Hepatocyte (in vitro differentiated cells): ENCODE measurements around the gene TANC2. TPM values are rescaled to one million over a fixed set of nuclear protein-coding genes. Genes with fewer than 3 reads are reported as not detected.
A peak's percentile ranks its signal among the peaks of the same experiment; 100 is the strongest.

ENCODE experiments used
- DNase-seq: peaks from one replicate; pipeline ENCODE4 v3.0.0-alpha.2; 2016; ENCODE audit warnings: low spot score
- H2AFZ ChIP-seq: fragments of 200-600 bp; sonication (generic); 2 replicates; pipeline ENCODE4 v1.6.0; 2016; ENCODE audit warnings: antibody characterized with exemption, mild to moderate bottlenecking
- H3K27ac ChIP-seq: fragments of 200-600 bp; sonication (generic); 2 replicates; pipeline ENCODE4 v1.5.1; 2016; ENCODE audit warnings: mild to moderate bottlenecking
- H3K27me3 ChIP-seq: fragments of 200-600 bp; sonication (generic); 2 replicates; pipeline ENCODE4 v1.6.1; 2016
- H3K36me3 ChIP-seq: fragments of 200-600 bp; sonication (generic); replicated peaks from 2 replicates; pipeline ENCODE4 v1.5.1; 2016; ENCODE audit warnings: low read depth; ENCODE audit not compliant: insufficient read depth
- H3K4me1 ChIP-seq: fragments of 200-600 bp; sonication (generic); 2 replicates; pipeline ENCODE4 v1.5.1; 2016; ENCODE audit warnings: mild to moderate bottlenecking, moderate library complexity; ENCODE audit not compliant: insufficient read depth
- H3K4me2 ChIP-seq: fragments of 200-600 bp; sonication (generic); 2 replicates; pipeline ENCODE4 v1.6.0; 2016
- H3K4me3 ChIP-seq: fragments of 200-600 bp; sonication (generic); 2 replicates; pipeline ENCODE4 v1.5.1; 2016; ENCODE audit warnings: mild to moderate bottlenecking
- H3K79me2 ChIP-seq: fragments of 200-600 bp; sonication (generic); 2 replicates; pipeline ENCODE4 v1.6.0; 2017; ENCODE audit warnings: mild to moderate bottlenecking
- H3K9me2 ChIP-seq: fragments of 200-600 bp; sonication (generic); replicated peaks from 2 replicates; pipeline ENCODE4 v1.6.0; 2017; ENCODE audit warnings: mild to moderate bottlenecking; ENCODE audit not compliant: insufficient read depth
- H3K9me3 ChIP-seq: fragments of 200-600 bp; sonication (generic); 2 replicates; pipeline ENCODE4 v1.5.1; 2016; ENCODE audit warnings: low read depth, mild to moderate bottlenecking
- H4K20me1 ChIP-seq: fragments of 200-600 bp; sonication (generic); 2 replicates; pipeline ENCODE4 v1.6.0; 2016; ENCODE audit warnings: mild to moderate bottlenecking; ENCODE audit not compliant: insufficient read depth, poor library complexity, severe bottlenecking
- CTCF ChIP-seq: fragments of 200-600 bp; sonication (generic); IDR thresholded peaks from 2 replicates; pipeline ENCODE4 v1.5.1; 2016; ENCODE audit warnings: antibody characterized with exemption, mild to moderate bottlenecking; ENCODE audit not compliant: poor library complexity
- EZH2 ChIP-seq: fragments of 200-600 bp; sonication (generic); IDR thresholded peaks from 2 replicates; pipeline ENCODE4 v1.6.1; 2016; ENCODE audit warnings: antibody characterized with exemption, mild to moderate bottlenecking, borderline replicate concordance
- EZH2phosphoT487 ChIP-seq: fragments of 200-600 bp; sonication (generic); IDR thresholded peaks from one replicate; pipeline ENCODE4 v1.6.1; 2018; ENCODE audit warnings: antibody characterized with exemption, mild to moderate bottlenecking, low read depth, moderate library complexity; ENCODE audit not compliant: unreplicated experiment, severe bottlenecking
- WGBS: methylation state at CpG from one replicate; pipeline ENCODE4 v1.1.6; 2016; ENCODE audit warnings: low lambda C conversion rate; ENCODE audit errors: missing lambda C conversion rate; 5-methylcytosine and 5-hydroxymethylcytosine counted together
- polyA plus RNA-seq: library from polyadenylated mRNA; unstranded; fragments of >200 nt; fragmentation: Nextera tagmentation; extraction: Ambion mirVana; gene quantifications from 2 replicates; pipeline ENCODE4 v1.2.1, GENCODE V29; 2016
- total RNA-seq: library from RNA; depleted of rRNA; stranded (reverse); fragments of >200 nt; gene quantifications from 2 replicates; pipeline ENCODE4 v1.2.3, GENCODE V29; 2014

TANC2 gene
- total RNA-seq (16.7 and 39.2 TPM in 2 replicates), polyA plus RNA-seq (20.4 and 20.8 TPM in 2 replicates)

- H2AFZ ChIP-seq = peak within 1 kb of the TSS; percentile 83
- 6% methylated on average over 19 of the region's 81 CpGs for WGBS
- no peaks in the 10 kb centered on the region for H3K36me3 ChIP-seq
- TF ChIP-seq CTCF (no peak), EZH2phosphoT487 (no peak), EZH2 (no peak)
- peaks cover 6% of the 10 kb centered on the region for H3K4me1 ChIP-seq
- H4K20me1 ChIP-seq = peaks cover 4% of the 10 kb centered on the region
- no peaks in the 10 kb centered on the region for H3K9me3 ChIP-seq
- H3K27me3 ChIP-seq = no peaks in the 10 kb centered on the region
- no peaks in the 10 kb centered on the region for H3K9me2 ChIP-seq
- H3K79me2 ChIP-seq = peaks cover 36% of the 10 kb centered on the region
- DNase-seq = peak; percentile 94
- H3K4me2 ChIP-seq = peak within 1 kb of the TSS; percentile 95
- H3K4me3 ChIP-seq = peak within 1 kb of the TSS; percentile 89
- H3K27ac ChIP-seq = peak within 1 kb of the TSS; percentile 92
Measured at GRCh38 chr17:62965686-62966425, at the start of gene TANC2. TSS of gene TANC2 (plus strand) at chr17:62966235. CDS start at chr17:63009560, 43,325 bp downstream.

- no peaks in the 10 kb centered on the region for H3K27me3 ChIP-seq
- no peaks in the 10 kb centered on the region for H3K36me3 ChIP-seq
- H2AFZ ChIP-seq = no peak overlapping the region
- 66% methylated on average over 9 of the region's 9 CpGs for WGBS
- no peaks in the 10 kb centered on the region for H4K20me1 ChIP-seq
- H3K4me2 ChIP-seq = peak overlapping the region; percentile 8
- TF ChIP-seq CTCF (no peak), EZH2 (no peak), EZH2phosphoT487 (no peak)
- H3K9me3 ChIP-seq = no peaks in the 10 kb centered on the region
- H3K4me3 ChIP-seq = no peak overlapping the region
- H3K27ac ChIP-seq = peak overlapping the region; percentile 45
- no peaks in the 10 kb centered on the region for H3K79me2 ChIP-seq
- no peaks in the 10 kb centered on the region for H3K9me2 ChIP-seq
- DNase-seq = peak; percentile 31
- H3K4me1 ChIP-seq = peaks cover 9% of the 10 kb centered on the region
Measured at GRCh38 chr17:62916684-62917571, 49.1 kb upstream of the TANC2 start.

GRCh38 chr17:62919388-62919787, 46.6 kb upstream of the TANC2 start:
- Histone ChIP-seq H4K20me1 (no peaks in the 10 kb centered on the region), H3K9me2 (no peaks in the 10 kb centered on the region), H3K27ac (no peak overlapping the region), H3K36me3 (no peaks in the 10 kb centered on the region), H3K79me2 (no peaks in the 10 kb centered on the region), H3K27me3 (no peaks in the 10 kb centered on the region), H3K4me1 (peaks cover 9% of the 10 kb centered on the region), H3K9me3 (no peaks in the 10 kb centered on the region), H3K4me2 (no peak overlapping the region), H3K4me3 (no peak overlapping the region), H2AFZ (no peak overlapping the region)
- WGBS = 81% methylated on average over 1 of the region's 1 CpG
- TF ChIP-seq CTCF (no peak), EZH2 (no peak), EZH2phosphoT487 (no peak)
- no peak for DNase-seq
